ENCODE measurements around the gene PRPSAP1.

PRPSAP1 gene

DNA sequence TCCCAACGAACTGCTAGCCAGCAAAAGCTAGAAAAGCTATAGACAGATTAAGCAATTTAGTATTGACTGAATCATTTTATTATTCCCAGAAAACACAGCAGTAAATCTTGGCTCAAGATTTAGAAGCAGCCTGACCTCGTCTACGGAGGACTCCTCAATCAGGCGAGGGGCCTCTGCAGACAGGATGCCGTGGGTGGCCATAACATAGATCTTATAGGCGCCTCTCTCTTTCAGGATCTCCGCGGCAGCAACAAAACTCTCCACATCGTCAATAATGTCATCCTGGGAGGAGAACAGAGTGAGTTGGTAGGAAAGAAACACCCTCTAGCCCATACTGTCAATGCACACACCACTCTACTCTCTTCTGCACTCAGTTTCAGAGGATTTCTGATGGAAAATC is 41.0 kb downstream of the PRPSAP1 start:
- H3K27ac ChIP-seq (ENCODE audit: low read length): no peak overlapping the region
- H3K4me2 ChIP-seq (ENCODE audit: low read depth, low read length): no peak overlapping the region
- H3K36me3 ChIP-seq (replicated peaks; ENCODE audit: insufficient read depth, low read length): no peaks in the 10 kb centered on the region
- no peaks in the 10 kb centered on the region for H3K79me2 ChIP-seq (ENCODE audit: low read length)
- H3K9me3 ChIP-seq (replicated peaks; ENCODE audit: insufficient read depth, low read length): no peaks in the 10 kb centered on the region
- H3K9ac ChIP-seq (ENCODE audit: low read length): no peak overlapping the region
- H4K20me1 ChIP-seq (ENCODE audit: insufficient read depth, low read length): no peaks in the 10 kb centered on the region
- no peaks in the 10 kb centered on the region for H3K4me1 ChIP-seq (ENCODE audit: low read length)
- H2AFZ ChIP-seq (ENCODE audit: low read length): no peak overlapping the region
- no peak for DNase-seq
- no peaks in the 10 kb centered on the region for H3F3A ChIP-seq (ENCODE audit: insufficient read depth, low read length)
- TF ChIP-seq EZH2phosphoT487 (IDR thresholded peaks at IDR 0.05; ENCODE audit: low read length) (no peak), EZH2 (optimal IDR thresholded peaks at IDR 0.05; ENCODE audit: low read depth, low read length) (no peak)
- TF ChIP-seq, protein P1, sequence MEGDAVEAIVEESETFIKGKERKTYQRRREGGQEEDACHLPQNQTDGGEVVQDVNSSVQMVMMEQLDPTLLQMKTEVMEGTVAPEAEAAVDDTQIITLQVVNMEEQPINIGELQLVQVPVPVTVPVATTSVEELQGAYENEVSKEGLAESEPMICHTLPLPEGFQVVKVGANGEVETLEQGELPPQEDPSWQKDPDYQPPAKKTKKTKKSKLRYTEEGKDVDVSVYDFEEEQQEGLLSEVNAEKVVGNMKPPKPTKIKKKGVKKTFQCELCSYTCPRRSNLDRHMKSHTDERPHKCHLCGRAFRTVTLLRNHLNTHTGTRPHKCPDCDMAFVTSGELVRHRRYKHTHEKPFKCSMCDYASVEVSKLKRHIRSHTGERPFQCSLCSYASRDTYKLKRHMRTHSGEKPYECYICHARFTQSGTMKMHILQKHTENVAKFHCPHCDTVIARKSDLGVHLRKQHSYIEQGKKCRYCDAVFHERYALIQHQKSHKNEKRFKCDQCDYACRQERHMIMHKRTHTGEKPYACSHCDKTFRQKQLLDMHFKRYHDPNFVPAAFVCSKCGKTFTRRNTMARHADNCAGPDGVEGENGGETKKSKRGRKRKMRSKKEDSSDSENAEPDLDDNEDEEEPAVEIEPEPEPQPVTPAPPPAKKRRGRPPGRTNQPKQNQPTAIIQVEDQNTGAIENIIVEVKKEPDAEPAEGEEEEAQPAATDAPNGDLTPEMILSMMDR (IDR thresholded peaks at IDR 0.05; ENCODE audit: low read length): no peak
- no peaks in the 10 kb centered on the region for H3K27me3 ChIP-seq (replicated peaks; ENCODE audit: insufficient read depth, low read length)
- no peaks in the 10 kb centered on the region for H3K9me2 ChIP-seq (replicated peaks; ENCODE audit: insufficient read depth, low read length)
- H3K4me3 ChIP-seq (ENCODE audit: low read length): no peak overlapping the region

DNA sequence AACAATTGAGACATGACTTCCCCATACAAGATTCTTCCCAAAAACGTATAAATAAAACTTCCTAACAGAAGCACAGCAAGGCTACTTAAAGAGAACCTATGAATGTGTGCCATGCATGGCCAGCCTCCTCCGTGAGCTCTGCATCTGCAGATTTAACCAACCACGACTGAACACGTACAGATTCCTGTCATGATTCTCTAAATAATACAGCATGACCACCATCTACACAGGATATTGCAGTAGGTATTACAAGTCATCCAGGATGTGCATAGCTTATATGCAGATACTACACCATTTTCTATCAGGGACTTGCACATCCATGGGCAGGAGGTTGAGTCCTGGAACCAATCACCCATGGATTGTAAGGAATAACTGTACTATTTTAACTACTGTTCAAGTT is 44.3 kb downstream of the PRPSAP1 start:
- Histone ChIP-seq H3K4me2 (ENCODE audit: low read depth, low read length) (no peak overlapping the region), H3K79me2 (ENCODE audit: low read length) (no peaks in the 10 kb centered on the region), H3K9me3 (replicated peaks; ENCODE audit: insufficient read depth, low read length) (no peaks in the 10 kb centered on the region), H3K27me3 (replicated peaks; ENCODE audit: insufficient read depth, low read length) (no peaks in the 10 kb centered on the region), H3F3A (ENCODE audit: insufficient read depth, low read length) (no peaks in the 10 kb centered on the region), H3K4me1 (ENCODE audit: low read length) (no peaks in the 10 kb centered on the region), H4K20me1 (ENCODE audit: insufficient read depth, low read length) (no peaks in the 10 kb centered on the region), H3K27ac (ENCODE audit: low read length) (no peak overlapping the region), H3K36me3 (replicated peaks; ENCODE audit: insufficient read depth, low read length) (no peaks in the 10 kb centered on the region), H3K9ac (ENCODE audit: low read length) (no peak overlapping the region), H2AFZ (ENCODE audit: low read length) (no peak overlapping the region), H3K9me2 (replicated peaks; ENCODE audit: insufficient read depth, low read length) (no peaks in the 10 kb centered on the region), H3K4me3 (ENCODE audit: low read length) (no peak overlapping the region)
- TF ChIP-seq EZH2phosphoT487 (IDR thresholded peaks at IDR 0.05; ENCODE audit: low read length) (no peak), EZH2 (optimal IDR thresholded peaks at IDR 0.05; ENCODE audit: low read depth, low read length) (no peak)
- TF ChIP-seq, protein P1 (IDR thresholded peaks at IDR 0.05; ENCODE audit: low read length): no peak
- DNase-seq: no peak

DNA sequence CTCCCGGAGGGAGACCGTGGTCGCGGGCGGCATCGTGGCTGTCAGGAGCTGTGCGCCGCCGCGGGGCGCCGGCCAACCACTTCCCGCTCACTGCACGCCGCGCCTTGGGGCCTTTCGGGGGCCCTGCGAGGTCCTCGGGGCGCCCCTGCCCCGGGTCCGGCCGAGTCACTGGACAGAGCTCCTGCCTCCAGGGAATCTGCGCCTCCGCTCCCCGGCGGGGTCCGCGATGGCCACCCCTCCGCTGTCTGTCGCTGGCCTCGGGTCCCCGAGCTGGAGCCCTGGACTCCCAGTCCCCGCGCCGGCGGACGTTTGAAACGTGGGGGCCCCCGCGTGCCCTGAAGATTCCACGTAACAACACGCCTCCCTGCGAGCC is 45.8 kb downstream of the PRPSAP1 start, which contains the start of gene QRICH2:
QRICH2 (minus strand) TSS at position 311 of the 373 bp plus-strand sequence; CDS start at position 33, 278 bp downstream.
- Histone ChIP-seq H2AFZ (ENCODE audit: low read length) (no peak within 1 kb of the TSS), H3K36me3 (replicated peaks; ENCODE audit: insufficient read depth, low read length) (no peaks in the 10 kb centered on the region), H3K27ac (ENCODE audit: low read length) (no peak within 1 kb of the TSS), H3K4me2 (ENCODE audit: low read depth, low read length) (no peak within 1 kb of the TSS), H4K20me1 (ENCODE audit: insufficient read depth, low read length) (no peaks in the 10 kb centered on the region), H3K9me2 (replicated peaks; ENCODE audit: insufficient read depth, low read length) (no peaks in the 10 kb centered on the region), H3F3A (ENCODE audit: insufficient read depth, low read length) (no peaks in the 10 kb centered on the region), H3K9me3 (replicated peaks; ENCODE audit: insufficient read depth, low read length) (no peaks in the 10 kb centered on the region), H3K27me3 (replicated peaks; ENCODE audit: insufficient read depth, low read length) (no peaks in the 10 kb centered on the region), H3K4me3 (ENCODE audit: low read length) (no peak within 1 kb of the TSS), H3K4me1 (ENCODE audit: low read length) (no peaks in the 10 kb centered on the region), H3K9ac (ENCODE audit: low read length) (no peak within 1 kb of the TSS), H3K79me2 (ENCODE audit: low read length) (no peaks in the 10 kb centered on the region)
- DNase-seq: no peak
- TF ChIP-seq EZH2 (optimal IDR thresholded peaks at IDR 0.05; ENCODE audit: low read depth, low read length) (no peak), EZH2phosphoT487 (IDR thresholded peaks at IDR 0.05; ENCODE audit: low read length) (no peak)
- TF ChIP-seq, protein P1 (IDR thresholded peaks at IDR 0.05; ENCODE audit: low read length): no peak

All from MM.1S (cell line).